IPS-NIHi7 (cell line): ENCODE measurements around the gene FAM83E.
"Not testable (repeated sequence)": the region's sequence is repeated elsewhere in the genome, so short reads cannot be mapped to it uniquely, and the experiment has no call there.

ENCODE experiments used
- DNase-seq: peaks from one replicate; pipeline ENCODE4 v3.0.0; 2012; ENCODE audit warnings: mixed read lengths; ENCODE audit errors: extremely low spot score

Gene FAM83E

GRCh38 chr19:48611872-48612271 lies 3.0 kb downstream of the FAM83E start:
- DNase-seq, result no peak

- no peak for DNase-seq
Measured at GRCh38 chr19:48609571-48610108, 5.2 kb downstream of the FAM83E start.

GRCh38 chr19:48608798-48609263 lies 6.0 kb downstream of the FAM83E start:
- DNase-seq, result peak; percentile 77

GRCh38 chr19:48607359-48607755 lies 7.5 kb downstream of the FAM83E start:
- DNase-seq, result no peak

- DNase-seq, result no peak
Measured at GRCh38 chr19:48606463-48607358, 8.2 kb downstream of the FAM83E start, which contains the start of gene SPACA4. Gene SPACA4, plus strand, starts transcription at chr19:48606742. Its CDS starts 237 bp downstream, at chr19:48606979.

- DNase-seq, result no peak
Measured at GRCh38 chr19:48603850-48604249, 11.0 kb downstream of the FAM83E start.

- DNase-seq, result no peak
Measured at GRCh38 chr19:48603449-48603848, 11.4 kb downstream of the FAM83E start.

- DNase-seq, result no peak
Measured at GRCh38 chr19:48603001-48603400, 11.9 kb downstream of the FAM83E start.

GRCh38 chr19:48600679-48601417 lies 14.0 kb downstream of the FAM83E start:
- no peak for DNase-seq

GRCh38 chr19:48598996-48599700 lies 15.7 kb downstream of the FAM83E start:
- DNase-seq, result no peak

GRCh38 chr19:48596679-48597465 lies 18.0 kb downstream of the FAM83E start:
- no peak for DNase-seq

- DNase-seq, result no peak
Measured at GRCh38 chr19:48596237-48596636, 18.6 kb downstream of the FAM83E start.

- no peak for DNase-seq
Measured at GRCh38 chr19:48595833-48596232, 19.0 kb downstream of the FAM83E start.

GRCh38 chr19:48595171-48595570 lies 19.7 kb downstream of the FAM83E start:
- DNase-seq, result no peak

GRCh38 chr19:48591021-48591420 lies 23.9 kb downstream of the FAM83E start:
- no peak for DNase-seq

- DNase-seq, result peak; percentile 94
Measured at GRCh38 chr19:48588670-48589401, 26.0 kb downstream of the FAM83E start.

GRCh38 chr19:48587387-48587786 lies 27.5 kb downstream of the FAM83E start:
- DNase-seq, result no peak

- DNase-seq, result no peak
Measured at GRCh38 chr19:48582168-48582567, 32.7 kb downstream of the FAM83E start.

GRCh38 chr19:48578891-48579290 lies 36.0 kb downstream of the FAM83E start:
- no peak for DNase-seq

- DNase-seq, result not testable (repeated sequence)
Measured at GRCh38 chr19:48577908-48578307, 37.0 kb downstream of the FAM83E start.
